ENCODE measurements around the gene LARP6. TPM values are rescaled to one million over a fixed set of nuclear protein-coding genes. Genes with fewer than 3 reads are reported as not detected.

The LARP6 gene
- total and polyA plus RNA-seq, 4 donors: 0.89 to 2.9 (median 1.5) TPM

GRCh38 chr15:70791259-70791658, 62.7 kb downstream of the LARP6 start:
- Histone ChIP-seq H3K27ac (ENCODE audit: low read depth in 1 of 2, low read length in 2 of 2) (no peak overlapping the region), H3K4me3 (ENCODE audit: low read depth in 1 of 3, low read length in 3 of 3) (no peak overlapping the region), H3K27me3 (ENCODE audit: control insufficient read depth in 4 of 4, insufficient read depth in 4 of 4, low read length in 3 of 4) (no peaks in the 10 kb centered on the region), H3K4me1 (ENCODE audit: control insufficient read depth in 4 of 4, insufficient read depth in 4 of 4, low read length in 3 of 4) (peaks cover 0 to 3% (median under 1%) of the 10 kb centered on the region in 4 donors), H3K9ac (ENCODE audit: low read depth in 1 of 2, low read length in 2 of 2) (no peak overlapping the region), H3K36me3 (ENCODE audit: control insufficient read depth in 4 of 4, insufficient read depth in 3 of 4, low read depth in 1 of 4, low read length in 3 of 4) (no peaks in the 10 kb centered on the region), H3K9me3 (ENCODE audit: control insufficient read depth in 4 of 4, low read length in 3 of 4) (no peaks in the 10 kb centered on the region)
- no peak for DNase-seq (ENCODE audit: low spot score)
- WGBS: 82% methylated on average over 5 of the region's 5 CpGs
- TF ChIP-seq TAF1 (conservative IDR thresholded peaks at IDR 0.05) (no peak), RXRA (IDR thresholded peaks at IDR 0.05) (no peak), HNF4G (IDR thresholded peaks at IDR 0.05) (no peak), JUND (IDR thresholded peaks at IDR 0.05) (no peak), YY1 (IDR thresholded peaks at IDR 0.05) (no peak), GABPA (IDR thresholded peaks at IDR 0.05 in 1 of 2, conservative IDR thresholded peaks at IDR 0.05 in 1 of 2) (no peak), ZBTB33 (IDR thresholded peaks at IDR 0.05) (no peak), HNF4A (conservative IDR thresholded peaks at IDR 0.05) (no peak), SP1 (IDR thresholded peaks at IDR 0.05) (no peak), EGR1 (IDR thresholded peaks at IDR 0.05; ENCODE audit: low read depth in 2 of 2) (no peak), FOXA2 (IDR thresholded peaks at IDR 0.05) (no peak), FOXA1 (IDR thresholded peaks at IDR 0.05) (no peak), CTCF (IDR thresholded peaks at IDR 0.05; ENCODE audit: low read depth, low read length, missing input control) (no peak)
- TF ChIP-seq, protein P1, sequence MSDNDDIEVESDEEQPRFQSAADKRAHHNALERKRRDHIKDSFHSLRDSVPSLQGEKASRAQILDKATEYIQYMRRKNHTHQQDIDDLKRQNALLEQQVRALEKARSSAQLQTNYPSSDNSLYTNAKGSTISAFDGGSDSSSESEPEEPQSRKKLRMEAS (IDR thresholded peaks at IDR 0.05): no peak
- TF ChIP-seq, protein P2, sequence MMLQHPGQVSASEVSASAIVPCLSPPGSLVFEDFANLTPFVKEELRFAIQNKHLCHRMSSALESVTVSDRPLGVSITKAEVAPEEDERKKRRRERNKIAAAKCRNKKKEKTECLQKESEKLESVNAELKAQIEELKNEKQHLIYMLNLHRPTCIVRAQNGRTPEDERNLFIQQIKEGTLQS (IDR thresholded peaks at IDR 0.05): no peak

GRCh38 chr15:70789213-70789612, 64.7 kb downstream of the LARP6 start:
- Histone ChIP-seq H3K27ac (ENCODE audit: low read depth in 1 of 2, low read length in 2 of 2) (no peak overlapping the region), H3K9me3 (ENCODE audit: control insufficient read depth in 4 of 4, low read length in 3 of 4) (no peaks in the 10 kb centered on the region), H3K36me3 (ENCODE audit: control insufficient read depth in 4 of 4, insufficient read depth in 3 of 4, low read depth in 1 of 4, low read length in 3 of 4) (no peaks in the 10 kb centered on the region), H3K4me3 (ENCODE audit: low read depth in 1 of 3, low read length in 3 of 3) (no peak overlapping the region), H3K4me1 (ENCODE audit: control insufficient read depth in 4 of 4, insufficient read depth in 4 of 4, low read length in 3 of 4) (peaks cover 0 to 3% (median under 1%) of the 10 kb centered on the region in 4 donors), H3K27me3 (ENCODE audit: control insufficient read depth in 4 of 4, insufficient read depth in 4 of 4, low read length in 3 of 4) (no peaks in the 10 kb centered on the region), H3K9ac (ENCODE audit: low read depth in 1 of 2, low read length in 2 of 2) (no peak overlapping the region)
- WGBS: 90% methylated on average over 4 of the region's 4 CpGs
- DNase-seq (ENCODE audit: low spot score): no peak
- no peak for TF ChIP-seq RXRA (IDR thresholded peaks at IDR 0.05)
- no peak for TF ChIP-seq FOXA2 (IDR thresholded peaks at IDR 0.05)
- no peak for TF ChIP-seq HNF4G (IDR thresholded peaks at IDR 0.05)
- TF ChIP-seq, protein P3, sequence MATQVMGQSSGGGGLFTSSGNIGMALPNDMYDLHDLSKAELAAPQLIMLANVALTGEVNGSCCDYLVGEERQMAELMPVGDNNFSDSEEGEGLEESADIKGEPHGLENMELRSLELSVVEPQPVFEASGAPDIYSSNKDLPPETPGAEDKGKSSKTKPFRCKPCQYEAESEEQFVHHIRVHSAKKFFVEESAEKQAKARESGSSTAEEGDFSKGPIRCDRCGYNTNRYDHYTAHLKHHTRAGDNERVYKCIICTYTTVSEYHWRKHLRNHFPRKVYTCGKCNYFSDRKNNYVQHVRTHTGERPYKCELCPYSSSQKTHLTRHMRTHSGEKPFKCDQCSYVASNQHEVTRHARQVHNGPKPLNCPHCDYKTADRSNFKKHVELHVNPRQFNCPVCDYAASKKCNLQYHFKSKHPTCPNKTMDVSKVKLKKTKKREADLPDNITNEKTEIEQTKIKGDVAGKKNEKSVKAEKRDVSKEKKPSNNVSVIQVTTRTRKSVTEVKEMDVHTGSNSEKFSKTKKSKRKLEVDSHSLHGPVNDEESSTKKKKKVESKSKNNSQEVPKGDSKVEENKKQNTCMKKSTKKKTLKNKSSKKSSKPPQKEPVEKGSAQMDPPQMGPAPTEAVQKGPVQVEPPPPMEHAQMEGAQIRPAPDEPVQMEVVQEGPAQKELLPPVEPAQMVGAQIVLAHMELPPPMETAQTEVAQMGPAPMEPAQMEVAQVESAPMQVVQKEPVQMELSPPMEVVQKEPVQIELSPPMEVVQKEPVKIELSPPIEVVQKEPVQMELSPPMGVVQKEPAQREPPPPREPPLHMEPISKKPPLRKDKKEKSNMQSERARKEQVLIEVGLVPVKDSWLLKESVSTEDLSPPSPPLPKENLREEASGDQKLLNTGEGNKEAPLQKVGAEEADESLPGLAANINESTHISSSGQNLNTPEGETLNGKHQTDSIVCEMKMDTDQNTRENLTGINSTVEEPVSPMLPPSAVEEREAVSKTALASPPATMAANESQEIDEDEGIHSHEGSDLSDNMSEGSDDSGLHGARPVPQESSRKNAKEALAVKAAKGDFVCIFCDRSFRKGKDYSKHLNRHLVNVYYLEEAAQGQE (IDR thresholded peaks at IDR 0.05): no peak
- no peak for TF ChIP-seq EGR1 (IDR thresholded peaks at IDR 0.05; ENCODE audit: low read depth in 2 of 2)
- no peak for TF ChIP-seq CTCF (IDR thresholded peaks at IDR 0.05; ENCODE audit: low read depth, low read length, missing input control)
- TF ChIP-seq RAD21 (IDR thresholded peaks at IDR 0.05): no peak
- TF ChIP-seq SP1 (IDR thresholded peaks at IDR 0.05): no peak
- TF ChIP-seq YY1 (IDR thresholded peaks at IDR 0.05): no peak
- no peak for TF ChIP-seq GABPA (IDR thresholded peaks at IDR 0.05 in 1 of 2, conservative IDR thresholded peaks at IDR 0.05 in 1 of 2)
- no peak for TF ChIP-seq TAF1 (conservative IDR thresholded peaks at IDR 0.05)
- no peak for TF ChIP-seq ZBTB33 (IDR thresholded peaks at IDR 0.05)
- no peak for TF ChIP-seq NR2F2 (IDR thresholded peaks at IDR 0.05)
- no peak for TF ChIP-seq FOXA1 (IDR thresholded peaks at IDR 0.05)
- no peak for TF ChIP-seq HNF4A (conservative IDR thresholded peaks at IDR 0.05)
- no peak for TF ChIP-seq JUND (IDR thresholded peaks at IDR 0.05)
